22Rv1 (cell line): ENCODE measurements around the gene KIF11.

Experiments used
- ZFX ChIP-seq: fragments of 450-650 bp; IDR thresholded peaks from 2 replicates; pipeline ENCODE4 v1.6.1; 2017; ENCODE audit warnings: antibody characterized with exemption, borderline replicate concordance
- TF ChIP-seq, protein P1 (sequence below): fragments of 450-650 bp; IDR thresholded peaks from 2 replicates; pipeline ENCODE4 v1.5.1; 2017; ENCODE audit warnings: mild to moderate bottlenecking

DNA sequence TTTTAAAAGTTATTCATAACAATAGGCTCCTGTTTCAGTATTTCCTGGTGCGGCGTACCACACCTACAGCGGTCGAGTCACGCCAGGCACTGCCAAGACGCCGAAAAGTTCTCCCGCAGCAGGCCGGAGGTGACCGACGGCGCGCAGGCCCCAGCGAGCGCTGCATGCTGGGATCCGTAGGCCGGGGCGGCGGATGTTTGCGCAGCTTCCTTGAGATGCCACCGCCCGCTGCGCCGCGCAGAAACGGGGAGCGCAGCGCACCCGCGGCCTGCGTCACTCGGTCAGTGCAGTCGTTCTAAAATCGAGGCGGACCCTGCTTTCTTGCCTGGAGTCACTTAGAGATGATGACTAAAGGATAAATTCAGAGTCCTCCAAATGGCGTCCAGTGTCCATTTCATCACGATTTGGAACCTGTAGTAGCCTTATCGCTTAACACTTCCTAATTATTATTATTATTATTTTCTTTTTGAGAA lies 1.3 kb upstream of the KIF11 start:
- TF ChIP-seq, protein P1, sequence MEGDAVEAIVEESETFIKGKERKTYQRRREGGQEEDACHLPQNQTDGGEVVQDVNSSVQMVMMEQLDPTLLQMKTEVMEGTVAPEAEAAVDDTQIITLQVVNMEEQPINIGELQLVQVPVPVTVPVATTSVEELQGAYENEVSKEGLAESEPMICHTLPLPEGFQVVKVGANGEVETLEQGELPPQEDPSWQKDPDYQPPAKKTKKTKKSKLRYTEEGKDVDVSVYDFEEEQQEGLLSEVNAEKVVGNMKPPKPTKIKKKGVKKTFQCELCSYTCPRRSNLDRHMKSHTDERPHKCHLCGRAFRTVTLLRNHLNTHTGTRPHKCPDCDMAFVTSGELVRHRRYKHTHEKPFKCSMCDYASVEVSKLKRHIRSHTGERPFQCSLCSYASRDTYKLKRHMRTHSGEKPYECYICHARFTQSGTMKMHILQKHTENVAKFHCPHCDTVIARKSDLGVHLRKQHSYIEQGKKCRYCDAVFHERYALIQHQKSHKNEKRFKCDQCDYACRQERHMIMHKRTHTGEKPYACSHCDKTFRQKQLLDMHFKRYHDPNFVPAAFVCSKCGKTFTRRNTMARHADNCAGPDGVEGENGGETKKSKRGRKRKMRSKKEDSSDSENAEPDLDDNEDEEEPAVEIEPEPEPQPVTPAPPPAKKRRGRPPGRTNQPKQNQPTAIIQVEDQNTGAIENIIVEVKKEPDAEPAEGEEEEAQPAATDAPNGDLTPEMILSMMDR = no peak
- no peak for TF ChIP-seq ZFX
